Measurements from ENCODE around the gene LIFR. TPM values are rescaled to one million over a fixed set of nuclear protein-coding genes. Genes with fewer than 3 reads are reported as not detected.

Gene LIFR
- polyA plus RNA-seq, 1 of the 3 experiments (the other 2 are of a cell fraction), result 3.8 TPM

DNA sequence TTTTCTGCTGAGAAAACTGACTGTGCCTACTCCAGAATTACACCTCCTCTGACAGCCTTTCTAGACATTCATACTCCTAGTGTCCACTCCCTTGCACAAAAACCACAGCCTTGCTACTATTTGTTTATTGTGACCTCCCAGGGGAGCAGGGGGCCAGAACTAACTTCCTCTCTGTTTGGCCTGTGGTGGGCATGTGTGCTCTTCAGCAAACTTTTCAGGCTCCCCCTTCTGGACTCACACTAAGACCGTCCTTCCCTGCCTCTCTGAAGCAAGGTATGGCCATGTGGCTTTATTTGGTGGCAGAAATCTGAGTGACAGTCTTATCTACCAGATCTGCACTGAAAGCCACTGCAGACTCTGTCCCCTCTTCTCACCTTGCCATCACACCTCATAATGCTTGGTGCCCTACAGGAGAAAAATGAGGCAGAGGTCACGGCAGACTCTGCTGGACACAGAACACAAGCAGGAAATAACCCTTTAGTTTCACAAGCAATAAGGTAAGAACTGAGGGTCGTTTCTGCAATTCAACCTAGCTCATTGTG, 28.2 kb downstream of the LIFR start:
- no peak overlapping the region for H3K4me2 ChIP-seq
- H3K9ac ChIP-seq, result no peak overlapping the region
- H3K9me2 ChIP-seq, result no peaks in the 10 kb centered on the region
- CTCF ChIA-PET, result interaction anchor here (1.1 kb wide), 1 partner anchor 87 kb away, joined by 3 read pairs; no protein-coding TSS in a partner anchor
- H3K79me2 ChIP-seq (ENCODE audit: insufficient read depth), result no peaks in the 10 kb centered on the region; the same call in 1 of the 2 replicates
- POLR2A ChIA-PET, result no interaction called here
- WGBS (ENCODE audit: low lambda C conversion rate), result 89% methylated on average over 3 of the region's 3 CpGs
- no peak overlapping the region for H3K4me3 ChIP-seq (ENCODE audit: low read depth in 2 of 2, low read length in 1 of 2)
- peaks cover 6% of the 10 kb centered on the region; the same call in 1 of the 2 replicates for H3K9me3 ChIP-seq
- no peaks in the 10 kb centered on the region for H3F3A ChIP-seq (replicated peaks; ENCODE audit: insufficient read depth)
- TF ChIP-seq, protein P1, sequence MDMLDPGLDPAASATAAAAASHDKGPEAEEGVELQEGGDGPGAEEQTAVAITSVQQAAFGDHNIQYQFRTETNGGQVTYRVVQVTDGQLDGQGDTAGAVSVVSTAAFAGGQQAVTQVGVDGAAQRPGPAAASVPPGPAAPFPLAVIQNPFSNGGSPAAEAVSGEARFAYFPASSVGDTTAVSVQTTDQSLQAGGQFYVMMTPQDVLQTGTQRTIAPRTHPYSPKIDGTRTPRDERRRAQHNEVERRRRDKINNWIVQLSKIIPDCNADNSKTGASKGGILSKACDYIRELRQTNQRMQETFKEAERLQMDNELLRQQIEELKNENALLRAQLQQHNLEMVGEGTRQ (IDR thresholded peaks at IDR 0.05; ENCODE audit: borderline replicate concordance, low read depth, low read length), result no peak
- H3K36me3 ChIP-seq (replicated peaks in 1 of 2; ENCODE audit: control insufficient read depth in 1 of 2, insufficient read depth in 2 of 2, low read length in 1 of 2), result peaks cover 6 to 35% of the 10 kb centered on the region in 2 experiments
- H3K27ac ChIP-seq (ENCODE audit: low read depth in 2 of 2, low read length in 1 of 2), result no peak overlapping the region
- no peaks in the 10 kb centered on the region for H3K27me3 ChIP-seq (ENCODE audit: insufficient read depth)
- no peaks in the 10 kb centered on the region for H4K20me1 ChIP-seq (ENCODE audit: insufficient read depth)
- peaks cover 0 to 2% of the 10 kb centered on the region in 2 experiments; a peak in 2 of 4 replicates for H3K4me1 ChIP-seq (ENCODE audit: control insufficient read depth in 1 of 2, insufficient read depth in 2 of 2, low read depth in 1 of 2, low read length in 1 of 2)
- DNase-seq, result no peak
- H2AFZ ChIP-seq (ENCODE audit: low read depth), result no peak overlapping the region

DNA sequence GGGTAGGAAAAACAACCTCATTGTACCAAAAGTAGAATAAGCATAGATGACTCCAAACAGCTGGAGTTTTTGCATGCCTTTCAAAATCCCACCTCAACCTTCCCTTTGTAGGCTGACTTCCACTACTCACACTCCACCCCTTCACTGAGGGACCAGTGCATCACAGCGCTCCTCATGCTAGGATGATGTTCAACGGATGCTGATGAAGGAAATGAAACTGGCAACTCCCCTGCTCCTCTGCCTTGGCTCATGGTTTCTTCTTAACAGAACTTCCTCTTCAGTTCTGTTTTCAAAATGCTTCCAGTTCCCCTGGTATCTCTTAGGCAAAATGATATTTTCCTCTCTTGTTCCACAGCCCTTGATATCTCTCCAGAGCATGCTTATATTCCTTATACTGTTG, 29.0 kb downstream of the LIFR start:
- Histone ChIP-seq H2AFZ (ENCODE audit: low read depth) (no peak overlapping the region), H3K27ac (ENCODE audit: low read depth in 2 of 2, low read length in 1 of 2) (no peak overlapping the region), H3K4me3 (ENCODE audit: low read depth in 2 of 2, low read length in 1 of 2) (no peak overlapping the region), H3K4me1 (ENCODE audit: control insufficient read depth in 1 of 2, insufficient read depth in 2 of 2, low read depth in 1 of 2, low read length in 1 of 2) (peaks cover 0 to 2% of the 10 kb centered on the region in 2 experiments; a peak in 2 of 4 replicates), H3K9ac (no peak overlapping the region), H3K4me2 (no peak overlapping the region), H3F3A (replicated peaks; ENCODE audit: insufficient read depth) (no peaks in the 10 kb centered on the region), H3K36me3 (replicated peaks in 1 of 2; ENCODE audit: control insufficient read depth in 1 of 2, insufficient read depth in 2 of 2, low read length in 1 of 2) (peaks cover 9 to 43% of the 10 kb centered on the region in 2 experiments), H3K9me2 (no peaks in the 10 kb centered on the region), H3K9me3 (peaks cover 6% of the 10 kb centered on the region; the same call in 1 of the 2 replicates), H4K20me1 (ENCODE audit: insufficient read depth) (no peaks in the 10 kb centered on the region), H3K27me3 (ENCODE audit: insufficient read depth) (no peaks in the 10 kb centered on the region), H3K79me2 (ENCODE audit: insufficient read depth) (no peaks in the 10 kb centered on the region; the same call in 1 of the 2 replicates)
- ChIA-PET POLR2A (no interaction called here), CTCF (no interaction called here)
- WGBS (ENCODE audit: low lambda C conversion rate), result 100% methylated on average over 2 of the region's 2 CpGs
- TF ChIP-seq POLR2AphosphoS5 (IDR thresholded peaks at IDR 0.05; ENCODE audit: low read depth, low read length) (no peak), TEAD4 (IDR thresholded peaks at IDR 0.05; ENCODE audit: borderline replicate concordance, insufficient read depth) (no peak), GATA2 (CRISPR knock-in tag; IDR thresholded peaks at IDR 0.05) (no peak), GABPA (IDR thresholded peaks at IDR 0.05; ENCODE audit: low read depth) (no peak), RAD21 (IDR thresholded peaks at IDR 0.05; ENCODE audit: low read length) (no peak), JUND (IDR thresholded peaks at IDR 0.05) (no peak), REST (IDR thresholded peaks at IDR 0.05; ENCODE audit: low read depth, low read length) (no peak)
- TF ChIP-seq, protein P1 (IDR thresholded peaks at IDR 0.05; ENCODE audit: borderline replicate concordance, low read depth, low read length), result no peak
- TF ChIP-seq, protein P2, sequence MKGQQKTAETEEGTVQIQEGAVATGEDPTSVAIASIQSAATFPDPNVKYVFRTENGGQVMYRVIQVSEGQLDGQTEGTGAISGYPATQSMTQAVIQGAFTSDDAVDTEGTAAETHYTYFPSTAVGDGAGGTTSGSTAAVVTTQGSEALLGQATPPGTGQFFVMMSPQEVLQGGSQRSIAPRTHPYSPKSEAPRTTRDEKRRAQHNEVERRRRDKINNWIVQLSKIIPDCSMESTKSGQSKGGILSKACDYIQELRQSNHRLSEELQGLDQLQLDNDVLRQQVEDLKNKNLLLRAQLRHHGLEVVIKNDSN (IDR thresholded peaks at IDR 0.05; ENCODE audit: borderline replicate concordance, low read depth), result no peak
- no peak for DNase-seq

All from SK-N-SH (cell line).